Thyroid gland (tissue), 4 donors: ENCODE data around the gene EVI2A. TPM values are rescaled to one million over a fixed set of nuclear protein-coding genes. Genes with fewer than 3 reads are reported as not detected.

Experiments used
- DNase-seq, 2 donors: peaks; one replicate each; pipeline ENCODE4 v3.0.0-alpha.2; 2019
- H3K27ac ChIP-seq, 3 donors: fragments of 200-600 bp; sonication (generic); 1 replicate in 2 of 3; 2 replicates in 1 of 3; pipeline ENCODE4 v1.5.1; 2016 to 2019; ENCODE audit warnings: mild to moderate bottlenecking in 1 of 3, moderate library complexity in 1 of 3
- H3K27me3 ChIP-seq: fragments of 200-600 bp; sonication (generic); one replicate; pipeline ENCODE4 v1.5.1; 2019
- H3K36me3 ChIP-seq, 2 donors: fragments of 200-600 bp; sonication (generic); one replicate each; pipeline ENCODE4 v1.5.1; 2016 to 2019
- H3K4me1 ChIP-seq, 2 donors: fragments of 200-600 bp; sonication (generic); one replicate each; pipeline ENCODE4 v1.5.1; 2017 to 2019
- H3K4me3 ChIP-seq, 3 donors: fragments of 200-600 bp; sonication (generic); replicated peaks in 1 of 3; 1 replicate in 2 of 3; 2 replicates in 1 of 3; pipeline ENCODE4 v1.5.1; 2016; ENCODE audit warnings: mild to moderate bottlenecking in 1 of 3
- H3K9me3 ChIP-seq: fragments of 200-600 bp; sonication (generic); one replicate; pipeline ENCODE4 v1.5.1; 2017
- CTCF ChIP-seq, 6 experiments: fragments of 200-600 bp in 3 of 6; fragments of 450-650 bp in 3 of 6; sonication (generic) in 3 of 6; IDR thresholded peaks; one replicate each; pipeline ENCODE4 v1.5.1; 2016 to 2019; ENCODE audit warnings: antibody characterized with exemption in 6 of 6, mild to moderate bottlenecking in 2 of 6, inconsistent platforms in 1 of 6, moderate library complexity in 1 of 6
- POLR2A ChIP-seq, 2 donors: fragments of 450-650 bp; IDR thresholded peaks; one replicate each; pipeline ENCODE4 v1.6.1; 2017; ENCODE audit warnings: antibody characterized with exemption in 2 of 2, mild to moderate bottlenecking in 2 of 2, moderate library complexity in 1 of 2
- WGBS, 2 donors: methylation state at CpG; one replicate each; pipeline ENCODE4 v1.1.5; 2017; 5-methylcytosine and 5-hydroxymethylcytosine counted together
- intact Hi-C: fragments of 100-400 bp; cut with DNase I; formaldehyde crosslinking; loops from one replicate; pipeline ENCODE4 v1.15.1; 2023
- total RNA-seq, 4 donors: library from RNA; depleted of rRNA; stranded (reverse); fragments of >200 nt; gene quantifications; one replicate each; pipeline ENCODE4 v1.2.3, GENCODE V29; 2016

The EVI2A gene
- total RNA-seq, 4 donors from 2014 or later: 0.71 to 16.1 (median 2.1) TPM

DNA sequence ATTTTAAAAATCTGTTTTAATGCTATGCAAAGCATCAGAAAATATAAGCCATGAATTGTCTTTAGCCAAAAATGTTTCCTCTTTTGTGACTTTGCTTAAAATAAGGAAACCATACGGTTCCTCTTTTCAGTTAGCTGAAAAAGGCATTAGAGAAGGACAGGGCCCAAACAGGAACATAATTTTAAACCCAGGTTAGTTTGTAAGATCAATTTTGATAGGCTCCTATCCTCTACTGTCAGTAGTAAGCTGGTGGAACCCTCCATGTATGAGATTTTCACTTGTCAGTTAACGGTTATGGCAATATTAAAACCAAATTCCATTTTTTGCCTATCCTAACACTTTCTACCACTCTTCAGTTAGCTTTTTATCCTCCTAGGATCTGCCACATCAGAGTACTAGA is 11.9 kb downstream of the EVI2A start:
- Histone ChIP-seq H3K4me1 (no peaks in the 10 kb centered on the region), H3K36me3 (no peaks in the 10 kb centered on the region), H3K4me3 (no peak overlapping the region), H3K9me3 (no peaks in the 10 kb centered on the region), H3K27ac (no peak overlapping the region), H3K27me3 (no peaks in the 10 kb centered on the region)
- 89 to 90% methylated on average over 2 of the region's 2 CpGs for WGBS, 2 donors
- DNase-seq: no peak
- intact Hi-C loops: no loop called here
- no peak for TF ChIP-seq CTCF (IDR thresholded peaks at IDR 0.05)
- no peak for TF ChIP-seq POLR2A (IDR thresholded peaks at IDR 0.05)

- no peaks in the 10 kb centered on the region for H3K4me1 ChIP-seq
- no peak for TF ChIP-seq POLR2A (IDR thresholded peaks at IDR 0.05)
- no peak for TF ChIP-seq CTCF (IDR thresholded peaks at IDR 0.05)
- no peak for DNase-seq
- no peaks in the 10 kb centered on the region for H3K9me3 ChIP-seq
- intact Hi-C loops: no loop called here
- no peak overlapping the region for H3K4me3 ChIP-seq
- no peak overlapping the region for H3K27ac ChIP-seq
- H3K36me3 ChIP-seq: no peaks in the 10 kb centered on the region
- H3K27me3 ChIP-seq: no peaks in the 10 kb centered on the region
- 86% methylated on average over 5 of the region's 5 CpGs for WGBS, 2 donors
These were observed 12.8 kb downstream of the EVI2A start for GRCh38 chr17:31308372-31309334.

GRCh38 chr17:31307640-31308039 is 13.8 kb downstream of the EVI2A start:
- H3K27ac ChIP-seq: no peak overlapping the region
- DNase-seq: no peak
- TF ChIP-seq POLR2A (IDR thresholded peaks at IDR 0.05) (no peak), CTCF (IDR thresholded peaks at IDR 0.05) (no peak)
- no peaks in the 10 kb centered on the region for H3K36me3 ChIP-seq
- H3K4me3 ChIP-seq: no peak overlapping the region
- no peaks in the 10 kb centered on the region for H3K27me3 ChIP-seq
- H3K4me1 ChIP-seq: no peaks in the 10 kb centered on the region
- H3K9me3 ChIP-seq: no peaks in the 10 kb centered on the region
- intact Hi-C loops: no loop called here
- 85 to 98% methylated on average over 1 of the region's 1 CpG for WGBS, 2 donors

- no peaks in the 10 kb centered on the region for H3K9me3 ChIP-seq
- no peaks in the 10 kb centered on the region for H3K4me1 ChIP-seq
- no peaks in the 10 kb centered on the region for H3K27me3 ChIP-seq
- intact Hi-C loops: no loop called here
- H3K36me3 ChIP-seq: no peaks in the 10 kb centered on the region
- no peak overlapping the region for H3K27ac ChIP-seq
- no peak for TF ChIP-seq POLR2A (IDR thresholded peaks at IDR 0.05)
- no peak for TF ChIP-seq CTCF (IDR thresholded peaks at IDR 0.05)
- no peak overlapping the region for H3K4me3 ChIP-seq
- no peak for DNase-seq
These were observed 21.8 kb downstream of the EVI2A start for GRCh38 chr17:31299624-31300023.

- no peak for TF ChIP-seq POLR2A (IDR thresholded peaks at IDR 0.05)
- no peak for TF ChIP-seq CTCF (IDR thresholded peaks at IDR 0.05)
- no peaks in the 10 kb centered on the region for H3K9me3 ChIP-seq
- intact Hi-C loops: no loop called here
- WGBS, 2 donors: 89 to 90% methylated on average over 7 of the region's 7 CpGs
- DNase-seq: no peak
- H3K4me3 ChIP-seq: no peak within 1 kb of the TSS
- H3K27ac ChIP-seq: no peak within 1 kb of the TSS
- no peaks in the 10 kb centered on the region for H3K4me1 ChIP-seq
- no peaks in the 10 kb centered on the region for H3K36me3 ChIP-seq
- no peaks in the 10 kb centered on the region for H3K27me3 ChIP-seq
These were observed 24.3 kb downstream of the EVI2A start, which contains the start of gene OMG for GRCh38 chr17:31297090-31297489. Gene OMG (minus strand): TSS chr17:31297239. CDS start chr17:31296331, 908 bp downstream.
